Stimulated activated CD4-positive, alpha-beta T cell treated with anti-CD3 and anti-CD28 coated beads, TNF-alpha, amount 100 ng/mL, for 24 hours (primary cell): ENCODE data around the gene CEMP1.

ENCODE experiments used
- DNase-seq, 3 experiments: peaks; one replicate each; pipeline ENCODE4 v3.0.0-alpha.2; 2020; ENCODE audit warnings: low read depth in 3 of 3

Gene CEMP1

DNA sequence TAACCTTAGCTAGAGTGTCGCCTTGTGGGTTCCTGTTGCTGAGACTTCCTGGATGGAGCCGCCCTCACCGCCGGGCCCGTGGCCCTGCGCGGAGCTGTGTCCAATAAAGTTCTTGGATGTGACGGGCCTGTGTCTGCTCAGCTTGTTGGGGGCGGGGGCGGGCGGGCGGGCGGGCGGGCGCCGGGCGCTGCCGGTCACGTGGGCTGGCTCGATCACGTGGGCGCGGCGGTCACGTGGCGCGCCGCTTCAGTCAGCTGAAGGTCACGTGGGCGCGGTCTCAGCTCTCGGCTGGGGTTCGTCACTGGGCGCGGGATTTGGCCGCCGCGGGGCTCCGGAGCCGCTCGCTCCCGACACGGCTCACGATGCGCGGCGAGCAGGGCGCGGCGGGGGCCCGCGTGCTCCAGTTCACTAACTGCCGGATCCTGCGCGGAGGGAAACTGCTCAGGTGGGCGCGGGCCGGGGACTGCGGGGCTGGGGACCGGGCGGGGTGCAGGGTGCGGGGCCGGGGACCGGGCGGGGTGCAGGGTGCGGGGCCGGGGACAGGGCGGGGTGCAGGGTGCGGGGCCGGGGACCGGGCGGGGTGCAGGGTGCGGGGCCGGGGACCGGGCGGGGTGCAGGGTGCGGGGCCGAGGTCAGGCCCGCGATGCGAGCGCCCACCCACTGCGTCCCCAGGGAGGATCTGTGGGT is 11.0 kb downstream of the CEMP1 start, which contains the start of gene AMDHD2:
Gene AMDHD2, plus strand, starts transcription at position 275 of the 687 bp plus-strand sequence. Its CDS starts 88 bp downstream, at position 363.
- DNase-seq, result peak; percentile 73 to 86 (median 76)

DNA sequence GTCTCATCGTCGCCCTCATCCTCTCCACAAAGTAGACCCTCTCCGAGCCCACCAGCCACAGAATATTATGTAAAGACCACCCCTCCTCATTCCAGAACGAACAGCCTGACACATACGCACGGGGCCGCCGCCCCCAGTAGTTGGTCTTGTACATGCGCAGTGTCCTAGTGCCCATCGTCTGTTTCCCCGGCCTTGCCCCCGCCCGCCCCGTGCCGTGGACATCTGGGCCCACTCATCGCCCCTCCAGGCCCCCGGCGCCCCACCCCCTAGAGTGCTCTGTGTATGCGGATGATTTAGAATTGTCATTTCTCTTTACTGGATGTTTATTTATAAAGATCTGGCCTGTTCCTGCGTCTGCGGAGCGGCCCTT is 11.5 kb downstream of the CEMP1 start:
- no peak for DNase-seq

DNA sequence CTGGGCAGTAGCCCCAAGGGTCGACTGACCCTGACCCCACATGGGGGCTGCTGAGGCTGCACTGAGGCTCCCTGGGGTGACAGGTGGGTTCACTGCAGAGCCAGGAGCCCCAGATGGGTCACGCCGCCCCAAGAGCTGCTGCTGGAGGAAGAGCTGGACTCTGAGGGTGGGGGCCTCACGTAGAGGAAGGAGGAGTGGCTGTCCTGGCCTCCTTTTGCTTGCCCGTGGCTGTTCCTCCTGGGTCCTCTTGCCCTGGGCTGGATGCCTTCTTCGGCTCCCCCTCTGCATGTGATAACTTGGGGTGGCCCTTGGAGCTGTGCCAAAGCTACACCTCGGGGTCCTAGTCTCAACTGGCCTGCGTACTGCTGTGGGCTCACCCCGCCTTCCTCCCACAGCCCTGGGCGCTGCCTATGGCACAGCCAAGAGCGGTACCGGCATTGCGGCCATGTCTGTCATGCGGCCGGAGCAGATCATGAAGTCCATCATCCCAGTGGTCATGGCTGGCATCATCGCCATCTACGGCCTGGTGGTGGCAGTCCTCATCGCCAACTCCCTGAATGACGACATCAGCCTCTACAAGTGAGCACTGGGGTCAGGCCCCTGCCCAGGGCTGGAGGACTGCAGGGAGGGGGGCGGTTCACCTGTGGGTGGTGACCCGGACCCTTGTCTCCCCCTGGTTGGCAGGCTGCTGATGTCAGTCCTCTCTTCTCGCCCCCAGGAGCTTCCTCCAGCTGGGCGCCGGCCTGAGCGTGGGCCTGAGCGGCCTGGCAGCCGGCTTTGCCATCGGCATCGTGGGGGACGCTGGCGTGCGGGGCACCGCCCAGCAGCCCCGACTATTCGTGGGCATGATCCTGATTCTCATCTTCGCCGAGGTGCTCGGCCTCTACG is 12.1 kb downstream of the CEMP1 start:
- DNase-seq, result no peak

DNA sequence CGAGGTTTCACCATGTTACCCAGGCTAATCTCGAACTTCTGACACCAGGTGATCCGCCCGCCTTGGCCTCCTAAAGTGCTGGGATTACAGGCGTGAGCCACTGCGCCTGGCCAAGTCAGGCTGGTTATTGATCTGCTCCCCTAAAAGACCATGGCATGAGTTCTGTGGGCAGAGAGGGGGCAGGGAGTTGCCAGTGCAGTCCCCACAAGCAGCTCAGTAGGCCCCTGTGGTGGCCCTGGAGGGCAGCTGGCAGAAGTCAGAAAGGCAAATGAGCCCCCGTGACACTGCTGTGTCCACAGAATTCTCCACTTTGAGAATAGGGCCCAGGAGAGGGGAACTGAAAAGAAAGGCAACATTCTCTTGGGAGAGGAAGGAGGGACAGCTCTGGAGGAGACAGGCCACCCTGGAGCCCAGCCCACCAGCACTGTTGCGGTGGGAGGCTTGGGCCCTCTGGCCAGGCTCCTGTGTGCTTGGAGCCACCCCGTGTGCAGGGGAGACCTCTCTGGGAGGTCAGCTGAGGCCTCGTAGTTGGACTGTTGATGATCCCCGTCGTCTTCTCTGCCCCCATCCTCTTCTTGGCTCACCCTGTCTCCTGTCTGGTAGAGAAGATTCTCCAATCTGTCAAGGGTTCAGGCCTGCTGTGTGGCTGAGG is 13.1 kb downstream of the CEMP1 start:
- no peak for DNase-seq

DNA sequence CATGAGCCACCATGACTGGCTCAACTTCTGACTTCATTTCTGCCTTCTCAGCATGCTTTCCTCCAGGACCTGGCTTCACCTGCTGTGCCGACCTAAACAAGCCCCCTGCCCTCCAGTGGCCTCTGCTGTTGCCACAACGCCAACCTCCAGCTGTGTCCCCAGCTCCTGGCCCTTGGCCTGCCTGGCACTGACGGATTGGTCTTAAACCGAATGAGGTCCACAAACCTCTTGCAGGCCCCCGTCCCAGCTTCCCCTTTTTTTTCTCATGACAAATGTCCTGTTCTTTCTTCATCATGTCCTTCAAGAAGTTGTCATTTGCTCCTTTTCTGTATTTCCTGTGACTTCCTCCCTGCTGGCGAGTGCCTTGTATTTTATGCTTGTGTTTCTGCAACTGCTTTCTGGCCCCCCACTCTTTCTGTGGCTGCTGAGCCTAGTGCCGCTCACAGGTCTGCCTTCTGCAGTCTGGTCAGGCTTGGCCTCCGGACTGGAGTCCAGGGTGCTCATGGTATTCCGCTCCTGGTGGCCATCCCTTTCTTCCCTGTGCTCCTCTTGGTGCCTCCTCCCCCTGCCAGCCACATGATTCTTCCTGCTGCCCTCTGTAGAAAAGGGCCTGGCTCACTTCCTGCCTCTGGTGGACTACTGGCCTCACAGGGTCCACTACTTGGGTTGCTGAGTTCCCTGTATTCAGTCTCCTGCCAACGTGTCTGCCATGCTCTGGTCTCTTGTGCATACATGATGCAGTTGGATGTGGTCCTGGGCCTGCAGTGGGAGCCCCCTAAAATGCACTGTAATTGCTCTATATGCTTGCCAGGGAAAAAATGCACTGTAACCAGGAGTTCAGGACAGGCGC is 14.6 kb downstream of the CEMP1 start:
- DNase-seq, result no peak

DNA sequence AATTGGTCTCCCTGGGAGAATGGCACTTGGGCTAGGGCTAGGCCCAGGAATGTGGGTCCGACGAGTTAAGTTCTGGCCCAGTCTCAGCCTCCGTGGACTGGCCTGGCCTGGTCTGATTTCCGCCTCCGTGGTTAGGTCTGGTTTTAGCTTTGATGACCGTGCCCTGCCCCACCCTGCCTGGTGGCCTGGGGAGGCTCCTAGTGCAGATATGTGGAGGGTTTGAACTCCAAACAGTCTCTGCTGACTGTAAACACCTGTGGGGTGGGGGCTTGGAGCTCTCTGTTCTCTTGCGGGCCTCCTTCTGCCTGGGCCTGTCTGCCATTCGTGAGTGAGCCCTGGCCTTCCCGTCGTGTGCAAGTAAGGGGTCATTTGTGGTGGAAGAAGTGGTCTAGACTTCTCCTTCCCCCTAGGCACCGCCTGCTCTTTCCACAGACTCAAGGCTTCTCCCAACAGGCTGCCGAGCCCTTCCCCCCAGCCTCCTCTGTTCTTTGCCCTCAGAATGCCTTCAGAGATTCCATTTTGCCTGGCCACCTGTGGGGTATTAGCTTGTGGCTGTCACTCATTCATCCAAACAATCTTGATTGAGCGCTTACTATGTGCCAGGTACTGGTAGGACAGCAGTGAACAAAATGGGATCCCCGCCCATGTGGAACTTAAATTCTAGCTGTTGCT is 15.9 kb downstream of the CEMP1 start:
- DNase-seq, result no peak

DNA sequence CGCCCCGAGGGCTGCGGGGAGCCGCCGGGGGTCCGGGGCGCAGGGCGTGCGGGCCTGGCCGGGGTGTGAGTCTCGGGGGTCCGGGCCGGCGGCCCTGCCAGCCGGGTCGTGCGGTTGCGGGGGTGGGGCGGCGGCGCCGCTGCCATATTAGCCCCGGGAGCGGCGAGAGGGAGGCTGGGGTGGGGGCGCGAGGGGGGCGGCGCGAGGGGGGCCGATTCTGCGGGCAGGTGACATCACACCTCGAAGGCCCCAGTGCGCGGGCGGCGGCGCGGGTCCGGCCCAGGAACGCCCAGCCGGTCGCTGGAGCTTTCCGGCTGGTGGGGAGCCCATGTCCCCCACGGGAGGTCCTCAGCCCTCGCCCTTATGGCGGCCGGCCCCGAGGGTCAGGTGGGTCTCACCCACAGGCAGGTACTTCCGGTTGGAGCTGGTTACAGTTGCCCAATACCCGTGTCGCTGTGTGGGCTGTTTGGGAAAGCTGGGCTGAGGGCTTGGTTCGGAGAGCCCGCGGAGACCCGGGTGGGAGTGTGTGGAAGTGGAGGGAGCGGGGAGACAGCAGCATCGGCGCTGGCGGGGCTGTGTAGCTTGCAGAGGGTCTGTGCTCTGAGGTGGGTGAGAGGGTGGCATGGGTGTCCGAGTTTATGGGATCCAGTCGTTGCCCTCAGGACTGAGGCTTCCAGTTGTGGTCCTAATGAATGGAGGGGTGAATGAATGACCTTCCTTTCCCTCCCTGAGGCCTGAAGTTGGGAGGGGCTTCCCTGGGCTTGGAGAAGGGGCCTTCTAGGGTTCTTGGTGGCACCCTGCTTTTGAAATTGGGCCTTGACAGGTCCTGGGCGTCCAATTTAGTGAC is 16.7 kb downstream of the CEMP1 start:
- peak in 1 of 3 experiments; percentile 24 for DNase-seq

DNA sequence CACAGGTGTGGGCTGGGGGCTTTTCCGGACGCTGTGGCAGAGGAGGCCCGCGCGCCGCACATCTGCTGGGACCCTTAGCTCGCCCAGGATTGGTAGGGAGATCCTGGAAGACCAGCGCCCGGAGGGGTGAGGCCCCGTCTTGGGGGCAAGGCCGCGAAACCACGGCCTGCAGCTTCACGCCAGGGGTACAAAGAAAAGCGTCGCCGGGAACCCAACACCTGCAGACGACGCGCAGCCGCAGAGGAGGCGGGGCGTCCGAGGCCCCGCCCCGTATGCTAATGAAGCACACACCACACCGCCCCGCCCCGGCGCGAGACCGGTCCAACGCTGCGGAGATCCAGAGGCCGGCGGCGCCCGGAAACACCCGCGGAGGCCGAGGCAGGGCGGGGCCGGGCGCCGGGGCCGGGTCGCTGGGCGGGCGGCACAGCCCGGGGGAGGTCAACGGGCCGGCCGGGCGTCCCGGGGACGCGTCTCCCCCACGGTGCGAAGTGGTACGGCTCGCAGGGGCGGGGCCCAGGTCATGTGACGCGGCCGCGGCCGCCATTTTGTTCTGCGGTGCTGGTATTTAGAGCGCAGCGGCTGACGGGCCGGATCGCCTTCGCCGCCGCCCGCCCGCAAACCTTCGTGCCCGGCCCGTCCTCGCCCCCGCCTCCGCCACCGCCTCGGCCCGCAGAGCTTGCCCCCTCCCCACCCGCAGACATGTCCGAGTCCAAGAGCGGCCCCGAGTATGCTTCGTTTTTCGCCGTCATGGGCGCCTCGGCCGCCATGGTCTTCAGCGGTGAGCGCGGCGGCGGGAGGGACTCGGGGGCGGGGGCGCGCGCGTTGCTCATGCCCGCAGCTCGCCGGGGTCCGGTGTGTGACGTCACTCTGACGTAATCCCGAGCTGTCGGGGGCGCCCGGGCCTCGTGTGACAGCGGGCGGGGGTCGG is 17.5 kb downstream of the CEMP1 start, which contains the start of gene ATP6V0C:
Gene ATP6V0C, plus strand, starts transcription at position 548 of the 928 bp plus-strand sequence. Its CDS starts 152 bp downstream, at position 700.
- peak; percentile 77 to 86 (median 79) for DNase-seq

DNA sequence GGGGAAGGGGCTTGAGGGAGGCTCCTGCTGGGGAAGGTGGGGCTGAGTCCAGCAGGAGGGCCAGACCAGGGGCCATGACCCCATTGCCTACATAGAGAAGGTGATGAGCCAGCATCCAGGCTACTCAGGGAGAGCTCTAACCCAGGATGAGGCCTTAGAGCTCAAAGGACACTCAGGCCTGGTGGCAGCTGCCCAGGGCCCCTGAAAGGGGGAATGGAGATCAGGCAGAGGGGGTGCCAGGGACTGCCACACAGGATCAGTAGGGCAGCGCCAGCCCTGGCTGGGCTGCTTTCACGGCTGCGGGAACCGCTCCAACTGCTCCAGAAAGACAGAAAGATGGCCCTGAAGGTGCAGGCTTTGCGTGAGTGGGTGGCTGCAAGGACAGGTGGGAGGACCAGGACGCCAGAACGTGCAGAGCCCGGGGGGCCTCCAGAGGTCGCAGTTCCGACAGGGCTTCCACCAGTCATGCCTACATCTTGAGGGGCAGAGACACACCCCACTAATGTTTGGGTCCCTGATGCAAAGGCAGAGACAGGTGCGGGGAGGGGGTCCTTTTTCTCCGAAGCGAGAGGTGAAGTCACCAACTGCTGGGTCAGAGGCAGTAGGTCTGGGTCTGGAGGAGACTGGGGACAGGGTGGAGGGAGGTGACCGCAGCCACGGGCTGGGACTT is 18.3 kb downstream of the CEMP1 start:
- DNase-seq, result no peak

DNA sequence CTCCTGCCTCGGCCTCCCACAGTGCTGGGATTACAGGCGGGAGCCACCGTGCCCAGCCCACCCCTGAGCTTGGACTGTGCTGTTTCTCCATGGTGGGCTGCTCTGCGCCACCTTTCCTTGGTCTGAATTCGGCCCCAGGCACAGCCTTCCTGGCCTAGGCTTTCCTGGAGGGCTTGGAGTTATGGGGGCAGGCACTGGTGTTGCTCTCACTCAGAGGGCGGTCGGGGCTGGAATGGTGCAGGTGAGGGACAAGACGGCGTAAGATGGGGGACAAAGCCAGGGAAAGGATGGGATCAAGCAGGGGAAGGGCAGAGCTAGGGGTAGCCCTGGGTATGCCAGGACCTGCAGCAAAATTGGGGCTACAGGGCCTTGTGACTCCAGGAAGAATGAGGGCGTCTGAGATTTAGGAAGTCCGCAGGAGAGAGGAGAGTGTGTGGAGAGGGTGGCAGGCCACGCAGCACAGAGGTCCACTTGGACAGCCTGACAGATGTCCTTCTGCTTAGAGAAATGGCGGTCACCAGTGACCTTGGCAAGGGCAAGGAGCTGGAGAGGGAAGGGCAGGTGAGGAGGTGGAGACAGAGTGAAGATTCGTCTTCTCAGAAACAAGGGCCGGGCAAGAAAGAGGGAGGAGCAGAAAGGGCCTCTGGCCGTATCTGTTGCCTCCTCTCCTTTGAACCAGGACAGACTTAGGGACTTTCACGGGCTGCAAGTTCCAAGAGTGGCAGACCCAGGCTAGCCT is 19.0 kb downstream of the CEMP1 start:
- no peak for DNase-seq

DNA sequence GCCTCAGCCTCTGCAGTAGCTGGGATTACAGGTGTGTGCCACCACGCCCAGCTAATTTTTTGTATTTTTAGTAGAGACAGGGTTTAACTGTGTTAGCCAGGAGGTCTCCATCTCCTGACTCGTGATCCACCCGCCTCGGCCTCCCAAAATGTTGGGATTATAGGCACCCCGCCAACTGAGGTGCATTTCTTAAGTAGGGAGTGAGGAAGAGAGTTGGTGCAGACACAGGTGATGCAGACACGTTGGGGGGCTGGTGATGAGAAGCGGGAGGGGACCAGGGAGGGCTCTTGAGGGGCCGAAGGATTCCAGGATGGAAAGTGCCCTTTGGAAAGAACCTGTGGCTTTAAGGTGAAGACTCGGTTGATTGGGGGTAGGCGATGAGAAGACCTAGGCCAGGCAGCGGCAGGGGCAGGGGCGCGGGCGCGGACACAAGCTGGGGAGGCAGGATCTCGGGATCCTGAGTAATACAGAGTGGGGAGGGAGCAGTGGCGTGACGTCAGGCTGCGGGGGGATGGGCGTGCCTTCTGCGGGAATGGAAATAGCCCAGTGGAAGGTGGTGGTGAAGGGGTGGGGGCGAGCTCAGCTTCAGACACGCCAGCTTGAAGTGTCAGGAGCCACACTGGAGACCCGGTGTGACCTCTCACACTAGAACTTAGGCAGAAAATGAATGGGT is 19.9 kb downstream of the CEMP1 start:
- no peak for DNase-seq

DNA sequence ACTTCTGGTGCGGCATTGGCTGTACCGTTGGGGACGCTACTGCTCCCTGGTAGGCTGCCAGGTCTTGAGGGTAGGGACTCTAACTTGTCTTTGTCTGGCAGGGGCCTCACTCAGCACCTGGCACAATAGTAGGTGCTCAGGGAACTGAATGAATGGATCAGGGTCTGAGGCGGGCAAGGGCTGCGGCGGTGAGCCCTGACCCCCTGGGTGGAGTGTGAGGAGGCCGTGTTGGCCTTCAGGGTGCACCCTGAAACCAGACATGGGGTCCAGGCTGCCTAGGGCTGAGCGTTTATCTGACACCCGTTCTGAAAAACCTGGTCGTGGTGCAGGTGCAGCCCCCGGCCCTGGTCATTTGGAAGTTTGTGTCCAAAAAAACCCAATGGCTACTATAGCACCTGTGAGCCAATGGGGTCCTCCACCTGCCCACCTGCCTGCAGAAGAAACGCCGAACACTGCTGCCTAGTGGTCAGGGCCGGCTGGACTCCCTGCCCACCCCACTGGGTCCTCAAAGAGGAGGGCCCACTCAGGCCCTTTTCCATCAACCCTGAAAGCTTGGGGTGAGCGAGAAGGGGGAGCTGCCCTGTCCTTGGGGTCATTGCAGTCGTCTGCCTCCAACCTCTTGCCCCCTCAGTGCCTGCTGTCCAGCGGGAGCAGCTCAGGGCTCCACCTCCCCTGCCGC is 22.3 kb downstream of the CEMP1 start:
- DNase-seq, result no peak

DNA sequence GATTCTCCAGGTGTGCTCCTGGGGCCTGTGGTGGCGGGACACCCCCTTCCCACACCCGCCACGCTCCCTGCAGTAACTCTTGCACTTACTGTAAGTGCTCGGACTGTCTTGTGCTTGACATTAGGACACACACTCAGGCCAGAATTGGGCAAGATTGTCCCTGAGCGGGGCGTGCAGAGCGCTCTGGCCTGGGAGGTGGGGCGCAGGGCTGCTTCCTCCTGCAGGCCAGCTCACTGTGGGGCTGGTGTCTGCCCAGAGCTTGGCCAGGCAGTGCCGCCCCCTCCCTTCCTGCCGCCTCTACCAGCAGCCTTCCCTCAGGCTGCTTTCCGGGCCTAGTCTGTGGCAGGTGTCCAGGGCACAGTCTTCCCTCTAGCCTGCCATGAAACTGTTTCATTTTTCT is 23.5 kb downstream of the CEMP1 start:
- no peak for DNase-seq

DNA sequence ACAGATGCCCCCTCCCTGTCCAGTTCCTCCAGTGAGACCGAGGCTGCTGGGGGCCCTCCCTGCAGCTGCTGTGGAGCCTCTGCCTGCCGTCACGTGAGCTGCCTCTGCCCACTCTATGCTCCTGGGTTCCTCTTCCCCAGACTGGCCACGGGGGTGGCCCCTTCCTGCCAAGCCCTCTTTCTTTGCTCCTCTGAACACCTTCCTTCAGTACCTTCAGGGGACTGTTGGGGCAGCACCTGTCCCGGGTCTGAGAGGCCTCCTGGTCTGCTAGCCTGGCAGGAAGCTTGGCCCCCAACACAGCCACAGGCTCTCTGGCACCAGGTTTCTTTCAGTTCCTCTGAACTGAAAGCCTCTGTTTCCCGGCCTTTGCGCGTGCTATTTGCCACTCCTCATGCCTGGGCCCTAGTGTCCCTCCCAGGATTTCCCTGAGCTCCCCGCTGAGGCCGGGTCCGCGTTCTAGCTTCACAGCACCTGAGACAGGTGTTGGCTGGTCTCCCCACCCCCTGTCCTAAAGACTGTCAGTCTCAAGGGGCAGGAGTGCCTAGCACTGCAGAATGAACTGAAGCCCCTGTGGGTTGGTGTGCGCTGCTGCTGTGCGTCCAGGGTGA is 24.1 kb downstream of the CEMP1 start:
- no peak for DNase-seq

DNA sequence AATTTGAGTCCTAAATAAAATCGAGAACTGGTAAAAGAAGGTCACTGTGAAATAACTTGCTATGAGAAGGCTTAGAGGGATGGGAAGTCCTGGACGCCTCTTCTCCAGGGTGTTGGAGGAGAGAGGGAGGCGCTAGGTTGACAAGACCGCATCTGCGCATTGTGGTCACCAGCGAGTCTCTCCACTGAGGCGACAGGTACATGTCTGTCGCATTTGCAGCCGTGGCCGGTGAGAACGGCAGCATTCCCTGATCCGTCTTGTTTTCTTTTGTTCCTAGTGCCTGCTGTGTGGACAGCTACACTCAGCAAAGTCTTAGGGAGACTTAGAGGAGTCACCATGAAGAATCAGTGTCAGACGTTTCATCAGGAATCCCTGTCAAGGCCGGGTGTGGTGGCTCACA is 25.5 kb downstream of the CEMP1 start:
- DNase-seq, result no peak
